ENCODE results near the gene SMARCAL1. TPM values are rescaled to one million over a fixed set of nuclear protein-coding genes. Genes with fewer than 3 reads are reported as not detected.
A peak's percentile ranks its signal among the peaks of the same experiment; 100 is the strongest.

Gene SMARCAL1
- total and polyA plus RNA-seq, 9 of the 15 experiments (the other 6 are each of a cell fraction or from before 2014, with no cell fraction given): 8.2 to 27.9 (median 12.4) TPM

DNA sequence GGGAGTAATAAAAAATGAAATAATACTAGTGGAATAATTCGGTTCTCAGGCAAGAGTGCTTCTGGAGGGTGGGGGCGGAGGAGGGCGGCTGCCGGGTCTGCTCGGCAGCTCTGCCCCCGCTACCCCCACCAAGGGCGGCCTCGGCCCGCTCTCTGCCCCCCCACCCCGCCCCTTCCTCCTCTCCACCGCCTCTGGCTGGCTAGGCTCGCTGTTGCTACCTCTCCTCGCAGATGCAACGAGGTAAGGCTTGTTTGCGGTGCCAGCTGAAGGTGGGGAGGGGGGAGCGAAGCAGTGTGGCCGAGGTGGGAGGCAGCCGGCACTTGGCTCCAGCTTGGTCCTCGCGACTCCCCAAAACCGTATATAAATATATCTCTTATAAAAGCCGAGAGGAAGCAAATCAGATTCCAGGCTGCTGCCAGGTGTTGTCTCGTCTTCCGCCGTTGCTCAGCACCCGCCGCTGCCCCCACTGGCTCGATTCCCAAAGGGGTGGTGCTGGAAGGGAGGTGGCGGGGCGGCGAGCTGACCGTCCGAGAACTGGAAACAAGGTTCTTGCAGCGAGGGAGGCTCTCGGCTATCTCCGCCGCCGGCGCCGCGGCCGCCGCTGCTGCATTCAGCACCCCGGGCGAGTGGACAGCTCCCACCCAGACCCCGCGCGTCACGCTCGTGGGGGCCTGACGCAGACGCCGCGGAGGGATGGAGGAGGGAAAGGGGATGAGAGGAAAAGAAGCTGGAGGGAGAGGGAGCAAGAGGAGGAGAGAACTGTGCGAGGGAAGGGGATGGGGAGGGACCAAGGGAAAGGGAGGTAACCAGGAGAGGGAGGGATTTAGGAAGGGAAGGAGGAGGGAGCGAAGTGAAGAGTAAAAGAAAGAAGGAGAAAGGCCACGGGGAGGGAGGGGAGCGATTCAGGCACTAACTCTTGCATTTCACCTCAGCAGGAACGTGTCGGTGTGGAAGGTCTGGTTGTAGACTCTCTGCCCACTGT lies 40.3 kb upstream of the SMARCAL1 start, which contains the start of gene MARCHF4 (continued):
- TF ChIP-seq E2F3 (CRISPR knock-in tag; IDR thresholded peaks at IDR 0.05) (no peak), TEAD4 (IDR thresholded peaks at IDR 0.05; ENCODE audit: low read length) (no peak), TEAD4 (CRISPR knock-in tag; IDR thresholded peaks at IDR 0.05; ENCODE audit: borderline replicate concordance) (no peak), NFRKB (IDR thresholded peaks at IDR 0.05; ENCODE audit: low read depth) (no peak), POU5F1 (IDR thresholded peaks at IDR 0.05; ENCODE audit: borderline replicate concordance, low read depth, low read length, partially characterized antibody) (no peak), NCOA2 (IDR thresholded peaks at IDR 0.05; ENCODE audit: partially characterized antibody in 2 of 2) (no peak), KLF10 (CRISPR knock-in tag; IDR thresholded peaks at IDR 0.05) (no peak), GABPB2 (CRISPR knock-in tag; conservative IDR thresholded peaks at IDR 0.05) (no peak), RAD51 (IDR thresholded peaks at IDR 0.05; ENCODE audit: borderline replicate concordance, low read depth) (no peak), FOXM1 (IDR thresholded peaks at IDR 0.05; ENCODE audit: low read depth) (no peak), FOXM1 (CRISPR knock-in tag; IDR thresholded peaks at IDR 0.05; ENCODE audit: low read depth) (peak; percentile 70; the same call in 1 of the 2 replicates), TFAM (CRISPR knock-in tag; conservative IDR thresholded peaks at IDR 0.05) (no peak), ZNF165 (CRISPR knock-in tag; IDR thresholded peaks at IDR 0.05; ENCODE audit: borderline replicate concordance) (no peak), SOX6 (IDR thresholded peaks at IDR 0.05) (no peak), ZNF444 (CRISPR knock-in tag; IDR thresholded peaks at IDR 0.05) (no peak), NFIC (IDR thresholded peaks at IDR 0.05) (no peak), NUFIP1 (IDR thresholded peaks at IDR 0.05; ENCODE audit: partially characterized antibody) (no peak), FOSL1 (tag; conservative IDR thresholded peaks at IDR 0.05) (no peak), ZBTB8A (IDR thresholded peaks at IDR 0.05; ENCODE audit: partially characterized antibody) (no peak), BHLHE40 (IDR thresholded peaks at IDR 0.05; ENCODE audit: low read length) (no peak), SMAD4 (CRISPR knock-in tag; conservative IDR thresholded peaks at IDR 0.05) (peak; percentile 50; the same call in 1 of the 2 replicates), KDM1A (IDR thresholded peaks at IDR 0.05) (peak in 1 of 2 experiments; percentile 25; a peak in 1 of 4 replicates), RFX7 (CRISPR knock-in tag; IDR thresholded peaks at IDR 0.05) (no peak), HNRNPH1 (optimal IDR thresholded peaks at IDR 0.05; ENCODE audit: low read depth, low read length) (no peak)
- TF ChIP-seq, protein P1, sequence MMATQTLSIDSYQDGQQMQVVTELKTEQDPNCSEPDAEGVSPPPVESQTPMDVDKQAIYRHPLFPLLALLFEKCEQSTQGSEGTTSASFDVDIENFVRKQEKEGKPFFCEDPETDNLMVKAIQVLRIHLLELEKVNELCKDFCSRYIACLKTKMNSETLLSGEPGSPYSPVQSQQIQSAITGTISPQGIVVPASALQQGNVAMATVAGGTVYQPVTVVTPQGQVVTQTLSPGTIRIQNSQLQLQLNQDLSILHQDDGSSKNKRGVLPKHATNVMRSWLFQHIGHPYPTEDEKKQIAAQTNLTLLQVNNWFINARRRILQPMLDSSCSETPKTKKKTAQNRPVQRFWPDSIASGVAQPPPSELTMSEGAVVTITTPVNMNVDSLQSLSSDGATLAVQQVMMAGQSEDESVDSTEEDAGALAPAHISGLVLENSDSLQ (IDR thresholded peaks at IDR 0.05): no peak
- TF ChIP-seq, protein P2, sequence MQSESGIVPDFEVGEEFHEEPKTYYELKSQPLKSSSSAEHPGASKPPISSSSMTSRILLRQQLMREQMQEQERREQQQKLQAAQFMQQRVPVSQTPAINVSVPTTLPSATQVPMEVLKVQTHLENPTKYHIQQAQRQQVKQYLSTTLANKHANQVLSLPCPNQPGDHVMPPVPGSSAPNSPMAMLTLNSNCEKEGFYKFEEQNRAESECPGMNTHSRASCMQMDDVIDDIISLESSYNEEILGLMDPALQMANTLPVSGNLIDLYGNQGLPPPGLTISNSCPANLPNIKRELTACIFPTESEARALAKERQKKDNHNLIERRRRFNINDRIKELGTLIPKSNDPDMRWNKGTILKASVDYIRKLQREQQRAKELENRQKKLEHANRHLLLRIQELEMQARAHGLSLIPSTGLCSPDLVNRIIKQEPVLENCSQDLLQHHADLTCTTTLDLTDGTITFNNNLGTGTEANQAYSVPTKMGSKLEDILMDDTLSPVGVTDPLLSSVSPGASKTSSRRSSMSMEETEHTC (IDR thresholded peaks at IDR 0.05): no peak
- TF ChIP-seq, protein P3, sequence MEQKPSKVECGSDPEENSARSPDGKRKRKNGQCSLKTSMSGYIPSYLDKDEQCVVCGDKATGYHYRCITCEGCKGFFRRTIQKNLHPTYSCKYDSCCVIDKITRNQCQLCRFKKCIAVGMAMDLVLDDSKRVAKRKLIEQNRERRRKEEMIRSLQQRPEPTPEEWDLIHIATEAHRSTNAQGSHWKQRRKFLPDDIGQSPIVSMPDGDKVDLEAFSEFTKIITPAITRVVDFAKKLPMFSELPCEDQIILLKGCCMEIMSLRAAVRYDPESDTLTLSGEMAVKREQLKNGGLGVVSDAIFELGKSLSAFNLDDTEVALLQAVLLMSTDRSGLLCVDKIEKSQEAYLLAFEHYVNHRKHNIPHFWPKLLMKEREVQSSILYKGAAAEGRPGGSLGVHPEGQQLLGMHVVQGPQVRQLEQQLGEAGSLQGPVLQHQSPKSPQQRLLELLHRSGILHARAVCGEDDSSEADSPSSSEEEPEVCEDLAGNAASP (IDR thresholded peaks at IDR 0.05): no peak

Data from K562 (cell line).